Measurements from ENCODE around the gene PIM2.

GRCh38 chrX:48919360-48919841 is 577 bp upstream of the PIM2 start:
- TF ChIP-seq KDM5B (CRISPR knock-in tag; IDR thresholded peaks at IDR 0.05; ENCODE audit: borderline replicate concordance) (no peak), KLF16 (CRISPR knock-in tag; IDR thresholded peaks at IDR 0.05) (no peak), CTCF (CRISPR knock-in tag; IDR thresholded peaks at IDR 0.05) (no peak), ZFAT (CRISPR knock-in tag; conservative IDR thresholded peaks at IDR 0.05) (no peak), JUNB (CRISPR knock-in tag; IDR thresholded peaks at IDR 0.05; ENCODE audit: borderline replicate concordance) (no peak), GFI1 (CRISPR knock-in tag; IDR thresholded peaks at IDR 0.05; ENCODE audit: borderline replicate concordance) (no peak), EZH2 (conservative IDR thresholded peaks at IDR 0.05; ENCODE audit: low read depth, low read length) (no peak), BRCA1 (CRISPR knock-in tag; IDR thresholded peaks at IDR 0.05) (no peak), GABPA (IDR thresholded peaks at IDR 0.05; ENCODE audit: low read depth, low read length) (no peak), GABPA (CRISPR knock-in tag; IDR thresholded peaks at IDR 0.05; ENCODE audit: low read depth) (no peak), PHF8 (CRISPR knock-in tag; IDR thresholded peaks at IDR 0.05) (no peak), ONECUT2 (CRISPR knock-in tag; IDR thresholded peaks at IDR 0.05) (no peak), ZNF570 (CRISPR knock-in tag; IDR thresholded peaks at IDR 0.05; ENCODE audit: borderline replicate concordance) (no peak), NCOA1 (CRISPR knock-in tag; IDR thresholded peaks at IDR 0.05) (no peak)

Data from HepG2 (cell line).